SK-N-SH (cell line): ENCODE results near the gene KIRREL1. TPM values are rescaled to one million over a fixed set of nuclear protein-coding genes. Genes with fewer than 3 reads are reported as not detected.

Experiments
- CTCF ChIA-PET: fragments of 300-600, 350-600 bp; formaldehyde crosslinking; extraction: SDS; loops from one replicate; lab custom pipeline; 2021; lab: Yijun Ruan, JAX
- POLR2A ChIA-PET: fragments of 350-600 bp; sonication (Branson Sonifier 250); formaldehyde crosslinking; extraction: SDS; loops from one replicate; lab custom pipeline; 2020; ENCODE audit warnings: antibody characterized with exemption, inconsistent platforms; lab: Yijun Ruan, JAX
- DNase-seq: peaks from one replicate; pipeline ENCODE4 v3.0.0; 2012
- H2AFZ ChIP-seq: fragments of 200-600 bp; sonication (generic); 2 replicates; pipeline ENCODE4 v1.8.1; 2016; ENCODE audit warnings: antibody characterized with exemption, mild to moderate bottlenecking, low read depth
- H3F3A ChIP-seq: fragments of 200-600 bp; sonication (generic); replicated peaks from 2 replicates; pipeline ENCODE3; 2016; ENCODE audit warnings: antibody characterized with exemption, mild to moderate bottlenecking; ENCODE audit not compliant: insufficient read depth
- H3K27ac ChIP-seq, 2 experiments: fragments of 200-500 bp in 1 of 2; fragments of 200-600 bp in 1 of 2; sonication (Bioruptor generic) in 1 of 2; sonication (generic), shearing (Covaris generic) in 1 of 2; 2 replicates each; pipeline versions ENCODE4 v1.5.1 to v1.6.1; 2014 to 2016; ENCODE audit warnings: low read depth in 2 of 2, inconsistent platforms in 1 of 2, low read length in 1 of 2, mild to moderate bottlenecking in 1 of 2, mixed read lengths in 1 of 2
- H3K27me3 ChIP-seq: fragments of 200-600 bp; sonication (generic), shearing (Covaris generic); 2 replicates; pipeline ENCODE4 v1.6.1; 2016; ENCODE audit warnings: mixed run types; ENCODE audit not compliant: insufficient read depth
- H3K36me3 ChIP-seq, 2 experiments: fragments of 200-500 bp in 1 of 2; fragments of 200-600 bp in 1 of 2; sonication (Bioruptor generic) in 1 of 2; sonication (generic) in 1 of 2; replicated peaks in 1 of 2; 2 replicates each; pipeline versions ENCODE3 to v1.5.1; 2014 to 2016; ENCODE audit warnings: low read length in 1 of 2, mild to moderate bottlenecking in 1 of 2; ENCODE audit not compliant: insufficient read depth in 2 of 2, control insufficient read depth in 1 of 2
- H3K4me1 ChIP-seq, 2 experiments: fragments of 200-500 bp in 1 of 2; fragments of 200-600 bp in 1 of 2; sonication (Bioruptor generic) in 1 of 2; sonication (generic), shearing (Covaris generic) in 1 of 2; 2 replicates each; pipeline versions ENCODE4 v1.5.1 to v1.6.1; 2014 to 2016; ENCODE audit warnings: low read depth in 1 of 2, low read length in 1 of 2, mixed run types in 1 of 2; ENCODE audit not compliant: insufficient read depth in 2 of 2, control insufficient read depth in 1 of 2
- H3K4me2 ChIP-seq: fragments of 200-600 bp; sonication (generic), shearing (Covaris generic); 2 replicates; pipeline ENCODE4 v1.6.1; 2017; ENCODE audit warnings: mixed run types
- H3K4me3 ChIP-seq, 2 experiments: fragments of 200-500 bp in 1 of 2; fragments of 200-600 bp in 1 of 2; sonication (Bioruptor generic) in 1 of 2; sonication (generic), shearing (Covaris generic) in 1 of 2; 2 replicates each; pipeline versions ENCODE4 v1.5.1 to v1.8.1; 2014 to 2016; ENCODE audit warnings: low read depth in 2 of 2, inconsistent platforms in 1 of 2, low read length in 1 of 2, mild to moderate bottlenecking in 1 of 2, mixed read lengths in 1 of 2, moderate library complexity in 1 of 2
- H3K79me2 ChIP-seq: fragments of 200-600 bp; sonication (generic); 2 replicates; pipeline ENCODE4 v1.8.1; 2017; ENCODE audit warnings: mild to moderate bottlenecking; ENCODE audit not compliant: insufficient read depth
- H3K9ac ChIP-seq: fragments of 200-600 bp; sonication (generic); 2 replicates; pipeline ENCODE4 v1.6.1; 2017; ENCODE audit warnings: mixed run types
- H3K9me2 ChIP-seq: fragments of 200-600 bp; sonication (generic); 2 replicates; pipeline ENCODE4 v1.6.1; 2017; ENCODE audit warnings: mixed run types
- H3K9me3 ChIP-seq: fragments of 200-600 bp; sonication (generic); 2 replicates; pipeline ENCODE4 v1.6.1; 2017; ENCODE audit warnings: mixed run types, mild to moderate bottlenecking, moderate library complexity
- H4K20me1 ChIP-seq: fragments of 200-600 bp; sonication (generic); 2 replicates; pipeline ENCODE4 v1.6.1; 2017; ENCODE audit warnings: mild to moderate bottlenecking, mixed run types; ENCODE audit not compliant: insufficient read depth
- CHD2 ChIP-seq: fragments of 150-350 bp; IDR thresholded peaks from 2 replicates; pipeline ENCODE4 v1.6.1; 2018; ENCODE audit warnings: low read length; ENCODE audit not compliant: partially characterized antibody
- CTCF ChIP-seq: fragments of 200-600 bp; sonication (generic); IDR thresholded peaks from 2 replicates; pipeline ENCODE4 v1.6.1; 2017; ENCODE audit warnings: antibody characterized with exemption, mild to moderate bottlenecking, moderate library complexity
- ELF1 ChIP-seq: IDR thresholded peaks from 2 replicates; pipeline ENCODE4 v1.4.0; 2012
- EP300 ChIP-seq, 2 experiments: IDR thresholded peaks; 2 replicates each; pipeline versions ENCODE4 v1.4.0 to v1.6.1; 2012; ENCODE audit warnings: borderline replicate concordance in 1 of 2, low read depth in 1 of 2, low read length in 1 of 2
- EZH2phosphoT487 ChIP-seq: fragments of 200-600 bp; sonication (generic); IDR thresholded peaks from 2 replicates; pipeline ENCODE4 v1.6.1; 2017; ENCODE audit warnings: low read depth, mixed run types, mild to moderate bottlenecking, antibody characterized with exemption, moderate library complexity, borderline replicate concordance
- FOSL2 ChIP-seq: IDR thresholded peaks from 2 replicates; pipeline ENCODE4 v1.4.0; 2012; ENCODE audit warnings: low read depth, mild to moderate bottlenecking, moderate library complexity, borderline replicate concordance
- GABPA ChIP-seq: IDR thresholded peaks from 2 replicates; pipeline ENCODE4 v1.4.0; 2012; ENCODE audit warnings: low read depth, mild to moderate bottlenecking
- GATA2 ChIP-seq: sonication (generic); formaldehyde crosslinking; IDR thresholded peaks from 2 replicates; pipeline ENCODE4 v1.5.0; 2020; ENCODE audit warnings: mild to moderate bottlenecking, missing genetic modification reagents
- IRF3 ChIP-seq: fragments of 150-350 bp; IDR thresholded peaks from 2 replicates; pipeline ENCODE4 v1.6.1; 2016; ENCODE audit warnings: mild to moderate bottlenecking, low read depth, low read length
- JUND ChIP-seq: IDR thresholded peaks from 2 replicates; pipeline ENCODE4 v1.4.0; 2012
- MEF2A ChIP-seq: IDR thresholded peaks from 2 replicates; pipeline ENCODE4 v1.4.0; 2012; ENCODE audit warnings: low read depth, borderline replicate concordance
- MXI1 ChIP-seq: IDR thresholded peaks from 2 replicates; pipeline ENCODE4 v1.6.1; 2012; ENCODE audit warnings: mild to moderate bottlenecking, low read depth, low read length, improper control_type of control experiment
- NRF1 ChIP-seq: IDR thresholded peaks from 2 replicates; pipeline ENCODE4 v1.6.1; 2012; ENCODE audit warnings: low read depth, mild to moderate bottlenecking, low read length
- RAD21 ChIP-seq: IDR thresholded peaks from 2 replicates; pipeline ENCODE4 v1.6.1; 2012; ENCODE audit warnings: mild to moderate bottlenecking, low read length
- RFX5 ChIP-seq: IDR thresholded peaks from 2 replicates; pipeline ENCODE4 v1.6.1; 2012; ENCODE audit warnings: mild to moderate bottlenecking, improper control_type of control experiment, low read length
- RXRA ChIP-seq: IDR thresholded peaks from 2 replicates; pipeline ENCODE4 v1.4.0; 2012; ENCODE audit warnings: low read depth, mild to moderate bottlenecking, borderline replicate concordance
- SIN3A ChIP-seq: IDR thresholded peaks from 2 replicates; pipeline ENCODE4 v1.6.1; 2012; ENCODE audit warnings: low read depth, mild to moderate bottlenecking, low read length, moderate library complexity, borderline replicate concordance
- SMC3 ChIP-seq: IDR thresholded peaks from 2 replicates; pipeline ENCODE4 v1.6.1; 2012; ENCODE audit warnings: low read depth, low read length, improper control_type of control experiment
- TAF1 ChIP-seq: IDR thresholded peaks from 2 replicates; pipeline ENCODE4 v1.6.1; 2012; ENCODE audit warnings: low read depth, mild to moderate bottlenecking, low read length, moderate library complexity, borderline replicate concordance
- TCF12 ChIP-seq: IDR thresholded peaks from 2 replicates; pipeline ENCODE4 v1.4.0; 2012
- WGBS: methylation state at CpG from one replicate; pipeline ENCODE4 v1.1.6; 2017; ENCODE audit warnings: low lambda C conversion rate; 5-methylcytosine and 5-hydroxymethylcytosine counted together
- polyA plus RNA-seq, 3 experiments: library from polyadenylated mRNA; depleted of rRNA; stranded (reverse); fragments of >200 nt; gene quantifications; 2 replicates each; pipeline ENCODE4 v1.2.3, GENCODE V29; 2012

The KIRREL1 gene
- polyA plus RNA-seq, 1 of the 3 experiments (the other 2 are of a cell fraction), result 47.8 TPM

DNA sequence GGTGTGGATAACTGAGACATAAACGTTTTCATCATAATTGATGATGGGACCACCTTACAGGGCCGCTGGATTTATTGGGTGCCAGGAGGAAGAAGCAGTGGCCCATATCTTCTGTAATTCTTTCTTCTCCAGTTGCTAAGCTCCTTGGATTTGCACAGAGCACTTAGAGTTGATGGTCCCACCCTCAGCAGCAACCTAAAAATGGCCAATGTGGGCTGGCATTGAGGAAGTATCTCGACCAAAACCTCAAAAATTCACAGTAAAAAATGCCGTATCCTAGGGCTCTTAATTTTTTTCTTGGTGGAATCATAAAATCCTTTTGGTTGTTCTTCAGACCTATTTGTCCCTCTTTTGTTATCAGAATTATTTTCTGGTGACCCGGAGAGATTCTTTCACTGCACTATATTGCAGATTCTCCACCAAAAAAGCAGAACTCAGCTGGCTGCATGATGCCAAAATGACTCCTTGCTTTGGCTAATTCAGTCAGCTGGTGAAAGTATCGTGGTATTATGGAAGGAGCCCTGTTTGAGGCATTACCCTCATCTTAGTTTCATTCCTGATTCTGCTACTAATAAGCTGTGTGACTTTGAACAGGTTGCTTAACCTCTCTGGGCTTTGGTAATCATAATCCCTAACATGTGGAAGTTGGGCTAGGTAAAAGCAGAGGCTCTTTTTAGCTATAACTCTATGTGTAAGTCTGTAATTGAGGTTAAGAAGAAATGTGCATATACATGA, 27.6 kb downstream of the KIRREL1 start (continued):
- TF ChIP-seq IRF3 (no peak), NRF1 (no peak), EP300 (IDR thresholded peaks at IDR 0.05; ENCODE audit: borderline replicate concordance in 1 of 2, low read depth in 1 of 2, low read length in 1 of 2) (no peak), MXI1 (no peak)
- TF ChIP-seq, all 33 proteins: peak for 0

GRCh38 chr1:158021721-158022120, 28.3 kb downstream of the KIRREL1 start:
- no peaks in the 10 kb centered on the region for H3K9me2 ChIP-seq
- POLR2A ChIA-PET, result no interaction called here
- TF ChIP-seq RFX5 (no peak), JUND (no peak), SIN3A (no peak), MEF2A (no peak), TAF1 (no peak), RAD21 (no peak)
- CTCF ChIA-PET, result interaction anchor here (0.8 to 1.5 kb wide), 3 partner anchors 8 to 29 kb away, joined by 3 read pairs; no protein-coding TSS in a partner anchor
- DNase-seq, result no peak
- no peak overlapping the region for H2AFZ ChIP-seq
- no peak overlapping the region for H3K4me3 ChIP-seq
- no peaks in the 10 kb centered on the region for H3K36me3 ChIP-seq
- H3K9ac ChIP-seq, result peak overlapping the region; percentile 73; the same call in 1 of the 2 replicates
- H3K4me1 ChIP-seq, result peaks cover 30 to 82% of the 10 kb centered on the region in 2 experiments
- peak overlapping the region; percentile 75 for H3K4me2 ChIP-seq
- peaks cover 90% of the 10 kb centered on the region for H3K79me2 ChIP-seq
- WGBS, result 31% methylated on average over 2 of the region's 2 CpGs
- no peaks in the 10 kb centered on the region for H3K27me3 ChIP-seq
- peaks cover 39% of the 10 kb centered on the region for H3F3A ChIP-seq
- no peaks in the 10 kb centered on the region for H4K20me1 ChIP-seq
- H3K27ac ChIP-seq, result peak overlapping the region; percentile 99 to 100; a peak in 2 of 4 replicates
- H3K9me3 ChIP-seq, result no peaks in the 10 kb centered on the region

DNA sequence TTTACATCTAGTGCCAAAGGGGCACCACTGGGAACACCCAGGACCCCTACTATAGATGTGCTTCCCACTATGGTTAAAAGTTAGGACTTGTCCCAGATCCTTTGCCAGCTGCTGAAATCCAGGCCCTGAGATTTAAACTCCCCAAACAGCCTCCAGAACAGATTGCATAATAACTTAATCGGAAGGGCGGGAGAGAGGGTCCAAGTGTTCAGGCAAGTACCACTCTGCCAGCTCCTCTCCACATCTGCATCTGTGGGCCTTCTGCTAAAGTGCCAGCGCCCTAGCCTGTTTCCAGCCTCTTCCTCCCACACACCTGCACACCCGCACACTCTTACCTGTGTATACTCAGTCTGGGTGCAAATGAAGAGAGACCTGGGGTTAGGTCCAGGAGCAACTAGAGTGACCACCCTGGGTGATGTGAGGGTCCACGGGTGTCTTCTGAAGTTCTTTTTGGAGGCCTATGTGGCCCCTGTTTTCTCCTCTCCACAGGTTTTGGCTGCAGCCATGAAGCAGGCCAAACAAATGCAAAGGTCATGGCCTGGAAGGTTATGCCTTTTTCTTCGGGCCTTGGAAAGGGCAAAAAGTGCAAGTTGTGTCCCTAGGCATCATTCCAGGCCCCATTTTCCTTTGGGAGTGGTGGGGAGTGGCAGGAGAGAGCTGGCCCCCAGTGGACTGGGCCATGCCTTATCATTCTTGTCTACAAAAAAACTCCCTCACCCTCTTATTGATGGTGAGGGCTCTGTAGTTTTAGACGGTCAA, 29.3 kb downstream of the KIRREL1 start:
- ChIA-PET POLR2A (no interaction called here), CTCF (interaction anchor here (0.6 to 1.5 kb wide), 3 partner anchors 8 to 30 kb away, joined by 3 read pairs; no protein-coding TSS in a partner anchor)
- peaks cover 29% of the 10 kb centered on the region for H3F3A ChIP-seq
- no peak overlapping the region for H3K4me3 ChIP-seq
- 48% methylated on average over 7 of the region's 7 CpGs for WGBS
- peak overlapping the region; percentile 10; the same call in 1 of the 2 replicates for H3K4me2 ChIP-seq
- H3K4me1 ChIP-seq, result peaks cover 26 to 72% of the 10 kb centered on the region in 2 experiments
- H2AFZ ChIP-seq, result no peak overlapping the region
- no peaks in the 10 kb centered on the region for H3K27me3 ChIP-seq
- H3K36me3 ChIP-seq, result no peaks in the 10 kb centered on the region
- H3K9ac ChIP-seq, result no peak overlapping the region
- H3K9me3 ChIP-seq, result no peaks in the 10 kb centered on the region
- DNase-seq, result no peak
- H3K27ac ChIP-seq, result peak overlapping the region; percentile 1 to 100; a peak in 1 of 4 replicates
- H3K79me2 ChIP-seq, result peaks cover 90% of the 10 kb centered on the region
- H3K9me2 ChIP-seq, result no peaks in the 10 kb centered on the region
- H4K20me1 ChIP-seq, result no peaks in the 10 kb centered on the region
- TF ChIP-seq CTCF (no peak), CHD2 (no peak), TCF12 (no peak), GATA2 (CRISPR knock-in tag) (no peak), MEF2A (no peak), EZH2phosphoT487 (no peak), SIN3A (no peak), EP300 (IDR thresholded peaks at IDR 0.05; ENCODE audit: borderline replicate concordance in 1 of 2, low read depth in 1 of 2, low read length in 1 of 2) (no peak), SMC3 (no peak), MXI1 (no peak), RFX5 (no peak), GABPA (no peak), FOSL2 (no peak), JUND (no peak), TAF1 (no peak), ELF1 (no peak), RXRA (no peak)
